GM04504 (cell line): ENCODE measurements around the gene PPAN.

Experiments
- DNase-seq: peaks from one replicate; pipeline ENCODE4 v3.0.0-alpha.2; 2012; ENCODE audit warnings: low read depth

PPAN gene

DNA sequence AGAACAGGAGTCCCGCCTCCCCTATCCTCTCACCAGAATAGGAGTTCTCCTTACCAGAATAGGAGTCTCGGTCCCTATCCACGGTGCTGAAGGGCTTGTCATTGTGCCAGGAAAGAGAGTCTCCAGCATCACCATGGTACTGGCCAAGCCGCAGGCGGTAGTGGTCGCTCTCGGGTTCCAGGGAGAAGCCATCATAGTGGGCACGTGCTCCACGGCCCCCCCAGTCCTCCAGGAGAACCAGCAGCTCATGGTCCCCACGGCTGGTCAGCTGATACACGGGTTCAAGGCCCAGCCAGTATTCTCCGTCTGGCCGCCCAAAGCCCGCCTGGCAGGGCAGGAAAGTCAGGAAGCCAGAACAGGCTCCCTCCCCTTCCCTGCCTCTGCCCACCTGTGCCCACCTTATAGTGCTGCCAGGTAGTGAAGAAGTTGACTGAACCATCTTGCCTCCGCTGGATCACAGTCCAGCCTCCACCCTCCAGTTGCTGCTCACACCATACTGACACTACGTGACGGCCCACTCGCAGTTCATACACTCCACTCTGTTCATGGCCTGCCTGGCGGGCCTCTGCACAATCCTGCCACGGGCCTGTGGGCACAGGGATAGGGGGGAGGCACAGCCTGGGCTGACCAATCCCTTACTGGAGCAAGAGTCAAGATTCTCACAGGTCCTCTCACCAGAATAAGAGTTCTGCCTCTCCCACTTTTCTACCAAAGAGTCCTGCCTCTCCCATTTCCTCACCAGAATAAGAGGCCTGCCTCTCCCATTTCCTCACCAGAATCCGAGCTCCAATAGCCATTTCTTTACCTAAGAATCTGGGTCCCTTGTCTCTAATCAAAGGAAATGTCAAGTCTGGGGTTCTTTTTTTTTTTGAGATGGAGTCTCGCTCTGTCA, 12.6 kb upstream of the PPAN start:
- DNase-seq = no peak

- no peak for DNase-seq
Observed at GRCh38 chr19:10095622-10095947, 10.6 kb upstream of the PPAN start.

GRCh38 chr19:10095948-10096614, 10.1 kb upstream of the PPAN start:
- DNase-seq = peak; percentile 82

GRCh38 chr19:10096615-10096963, 9.6 kb upstream of the PPAN start:
- DNase-seq = no peak

DNA sequence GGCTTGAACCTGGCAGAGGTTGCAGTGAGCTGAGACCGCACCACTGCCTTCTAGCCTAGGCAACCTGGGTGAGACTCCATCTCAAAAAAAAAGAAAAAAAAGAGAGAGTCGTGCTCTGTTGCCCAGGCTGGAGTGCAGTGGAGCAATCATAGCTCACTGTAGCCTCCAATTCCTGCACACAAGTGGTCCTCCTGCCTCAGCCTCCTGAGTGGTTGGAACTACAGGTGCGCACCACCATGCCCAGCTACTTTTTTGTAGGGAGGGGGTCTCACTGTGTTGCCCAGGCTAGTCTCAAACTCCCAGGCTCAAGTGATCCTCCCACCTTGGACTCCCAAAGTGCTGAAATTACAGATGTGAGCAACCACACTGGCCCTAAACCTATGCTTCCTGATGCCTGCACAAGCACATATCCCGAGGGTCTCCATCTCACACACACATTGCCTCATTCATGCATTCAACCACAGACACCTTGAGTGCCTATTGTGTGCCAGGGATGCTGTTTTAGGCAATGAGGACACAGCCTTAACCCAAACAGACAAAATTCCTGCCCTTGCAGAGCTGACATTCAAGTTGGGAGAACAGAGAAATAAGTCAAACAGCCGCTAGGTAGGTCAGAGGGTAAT, 5.9 kb upstream of the PPAN start:
- DNase-seq = no peak

GRCh38 chr19:10102787-10103236, 3.4 kb upstream of the PPAN start:
- DNase-seq = no peak

DNA sequence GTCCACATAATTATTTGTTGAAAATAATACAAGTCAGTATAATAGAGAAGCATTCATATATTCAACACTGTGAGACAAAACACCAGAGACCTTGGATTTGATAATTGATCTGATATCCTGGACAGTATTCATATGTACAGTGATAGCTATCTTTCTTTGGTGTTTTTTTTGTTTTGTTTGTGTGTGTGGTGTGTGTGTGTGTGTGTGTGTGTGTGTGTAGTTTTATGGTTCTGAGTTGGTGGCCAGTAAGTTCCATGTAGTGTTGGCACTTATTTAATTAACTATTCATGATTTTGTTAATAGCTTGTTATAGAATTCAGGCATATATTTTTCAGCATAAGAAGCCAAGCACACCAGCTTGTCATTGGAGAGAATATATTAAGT, 2.0 kb upstream of the PPAN start:
- DNase-seq = no peak

DNA sequence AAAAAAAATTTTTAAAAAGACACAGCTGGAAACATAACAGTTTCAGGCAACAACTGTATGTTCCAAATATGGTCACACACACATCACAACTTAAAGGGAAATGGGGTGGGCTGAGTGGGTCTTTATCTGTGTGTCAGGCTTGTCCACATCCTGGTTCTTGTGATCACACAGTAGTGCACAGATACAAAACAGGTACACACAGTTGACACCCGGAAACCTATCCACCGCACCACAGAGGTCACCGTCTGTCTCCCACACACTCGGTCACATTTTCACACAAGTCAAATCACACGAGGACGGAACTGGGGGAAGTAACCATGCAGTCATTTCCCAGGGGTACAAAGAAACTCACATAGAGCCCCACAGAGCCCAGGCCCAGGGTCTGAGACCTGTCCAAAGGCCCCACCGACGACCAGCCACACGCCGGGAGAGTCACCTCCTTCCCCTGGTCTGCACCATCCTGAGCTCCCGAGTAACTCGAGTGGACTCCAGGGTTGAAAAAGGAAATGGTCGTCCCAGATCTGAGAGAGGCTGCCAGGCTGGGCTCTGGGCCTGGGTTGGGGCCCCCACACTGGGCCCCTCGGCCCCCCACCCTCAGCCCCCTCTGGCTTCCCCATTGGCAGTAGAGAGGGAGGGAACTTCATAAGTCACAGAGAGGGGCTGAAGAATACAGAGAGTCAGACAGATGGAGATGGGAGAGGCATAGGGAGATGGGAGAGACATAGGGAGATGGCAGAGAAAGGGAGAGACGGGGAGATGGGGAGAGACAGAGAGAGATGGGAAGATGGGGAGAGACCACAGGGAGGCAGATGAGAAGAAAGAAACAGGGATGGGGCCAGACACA, 1.3 kb upstream of the PPAN start:
- DNase-seq = no peak

DNA sequence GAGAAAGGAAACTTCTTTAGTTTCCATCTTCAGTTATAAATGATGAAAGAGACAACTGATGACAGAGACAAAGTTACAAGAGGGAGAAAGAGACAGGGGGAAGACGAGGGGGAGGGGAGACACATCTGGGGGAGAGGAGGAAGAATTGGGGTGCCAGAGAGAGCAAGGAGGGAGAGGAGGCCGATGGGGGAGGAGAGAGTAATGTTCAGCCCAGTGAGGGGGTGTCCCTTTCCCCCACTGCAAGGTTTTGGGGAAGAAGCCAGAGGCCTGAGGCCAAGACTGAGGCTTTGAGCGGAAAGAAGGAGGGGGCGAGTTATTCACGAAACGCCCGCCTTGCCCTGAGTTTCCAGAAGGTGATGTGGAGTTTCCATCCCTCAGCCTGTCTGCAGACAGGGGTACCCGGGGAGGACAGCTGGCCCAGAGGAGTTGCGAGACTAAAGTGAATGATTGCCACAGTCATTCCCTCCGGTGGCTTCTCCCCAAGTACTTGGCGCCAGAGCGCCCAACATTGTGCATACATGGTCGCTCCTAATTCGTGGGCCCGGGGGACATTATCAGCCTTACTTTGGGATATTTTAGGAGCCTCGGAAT, 558 bp upstream of the PPAN start:
- DNase-seq = no peak

GRCh38 chr19:10107254-10107653, 1.1 kb downstream of the PPAN start:
- DNase-seq = no peak

DNA sequence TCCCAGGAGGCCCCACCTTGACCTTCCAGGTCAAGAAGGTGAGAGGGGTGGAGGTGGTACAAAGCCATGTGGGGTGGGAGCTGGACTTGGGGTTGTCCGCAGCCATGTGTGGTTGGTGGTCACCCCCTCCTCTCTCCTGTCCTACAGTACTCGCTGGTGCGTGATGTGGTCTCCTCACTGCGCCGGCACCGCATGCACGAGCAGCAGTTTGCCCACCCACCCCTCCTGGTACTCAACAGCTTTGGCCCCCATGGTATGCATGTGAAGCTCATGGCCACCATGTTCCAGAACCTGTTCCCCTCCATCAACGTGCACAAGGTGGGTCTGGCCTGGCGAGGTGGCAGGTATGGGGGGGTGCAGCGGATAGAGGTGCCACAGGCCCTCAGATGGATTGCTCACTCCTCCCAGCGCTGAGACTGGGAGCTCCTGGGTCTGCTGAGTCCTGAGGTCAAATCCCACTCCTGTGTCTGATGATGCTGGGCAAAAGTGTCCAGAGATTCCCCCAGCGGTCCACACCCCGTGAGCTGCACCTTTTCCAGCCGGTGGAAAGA, 1.7 kb downstream of the PPAN start:
- DNase-seq = no peak

GRCh38 chr19:10109528-10109927, 3.4 kb downstream of the PPAN start:
- DNase-seq = no peak

DNA sequence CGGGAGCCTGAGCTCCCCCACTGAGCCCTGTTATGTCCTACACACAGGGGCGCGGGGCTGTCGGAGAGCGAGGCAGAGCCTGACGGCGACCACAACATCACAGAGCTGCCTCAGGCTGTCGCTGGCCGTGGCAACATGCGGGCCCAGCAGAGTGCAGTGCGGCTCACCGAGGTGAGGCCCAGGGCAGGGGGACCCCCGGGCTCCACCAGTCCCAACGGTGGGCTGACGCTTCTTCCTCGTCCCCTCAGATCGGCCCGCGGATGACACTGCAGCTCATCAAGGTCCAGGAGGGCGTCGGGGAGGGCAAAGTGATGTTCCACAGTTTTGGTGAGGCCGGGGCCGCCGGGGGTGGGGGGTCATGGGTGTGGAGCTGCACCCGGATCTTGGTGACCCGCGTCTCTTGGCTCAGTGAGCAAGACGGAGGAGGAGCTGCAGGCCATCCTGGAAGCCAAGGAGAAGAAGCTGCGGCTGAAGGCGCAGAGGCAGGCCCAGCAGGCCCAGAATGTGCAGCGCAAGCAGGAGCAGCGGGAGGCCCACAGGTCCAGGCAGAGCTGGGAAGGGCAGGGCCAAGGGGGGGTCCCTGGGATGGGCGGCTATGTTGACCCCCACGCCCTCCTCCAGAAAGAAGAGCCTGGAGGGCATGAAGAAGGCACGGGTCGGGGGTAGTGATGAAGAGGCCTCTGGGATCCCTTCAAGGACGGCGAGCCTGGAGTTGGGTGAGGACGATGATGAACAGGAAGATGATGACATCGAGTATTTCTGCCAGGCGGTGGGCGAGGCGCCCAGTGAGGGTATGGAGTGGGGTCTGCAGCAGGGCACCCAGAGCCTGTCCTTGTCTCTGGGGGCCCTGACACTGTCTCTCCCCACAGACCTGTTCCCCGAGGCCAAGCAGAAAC, 4.2 kb downstream of the PPAN start:
- no peak for DNase-seq

GRCh38 chr19:10110972-10111317, 4.8 kb downstream of the PPAN start:
- DNase-seq = no peak

DNA sequence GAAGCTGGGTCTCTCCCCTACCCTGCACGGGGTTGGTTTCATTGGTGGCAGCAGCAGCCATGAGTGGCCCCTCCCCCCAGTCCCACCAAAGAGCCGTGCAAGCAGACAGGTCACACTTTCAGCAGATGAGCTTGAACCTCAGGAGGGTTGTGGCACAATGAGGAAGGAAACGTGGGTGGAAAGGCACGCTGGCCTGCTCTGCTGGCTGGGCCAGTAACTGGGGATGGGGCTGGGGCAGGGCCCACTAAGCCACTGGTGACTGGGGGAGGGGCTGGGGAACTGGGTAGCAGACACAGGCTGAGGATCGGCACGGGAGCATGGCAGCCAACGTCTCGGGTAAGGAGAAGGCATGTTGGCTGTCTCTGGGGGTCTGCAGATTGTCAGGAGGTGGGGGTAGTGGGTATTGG, 5.2 kb downstream of the PPAN start, which contains the start of gene P2RY11:
Gene P2RY11, plus strand, starts transcription at position 289 of the 407 bp plus-strand sequence. Its CDS starts 29 bp downstream, at position 318.
- DNase-seq = no peak

DNA sequence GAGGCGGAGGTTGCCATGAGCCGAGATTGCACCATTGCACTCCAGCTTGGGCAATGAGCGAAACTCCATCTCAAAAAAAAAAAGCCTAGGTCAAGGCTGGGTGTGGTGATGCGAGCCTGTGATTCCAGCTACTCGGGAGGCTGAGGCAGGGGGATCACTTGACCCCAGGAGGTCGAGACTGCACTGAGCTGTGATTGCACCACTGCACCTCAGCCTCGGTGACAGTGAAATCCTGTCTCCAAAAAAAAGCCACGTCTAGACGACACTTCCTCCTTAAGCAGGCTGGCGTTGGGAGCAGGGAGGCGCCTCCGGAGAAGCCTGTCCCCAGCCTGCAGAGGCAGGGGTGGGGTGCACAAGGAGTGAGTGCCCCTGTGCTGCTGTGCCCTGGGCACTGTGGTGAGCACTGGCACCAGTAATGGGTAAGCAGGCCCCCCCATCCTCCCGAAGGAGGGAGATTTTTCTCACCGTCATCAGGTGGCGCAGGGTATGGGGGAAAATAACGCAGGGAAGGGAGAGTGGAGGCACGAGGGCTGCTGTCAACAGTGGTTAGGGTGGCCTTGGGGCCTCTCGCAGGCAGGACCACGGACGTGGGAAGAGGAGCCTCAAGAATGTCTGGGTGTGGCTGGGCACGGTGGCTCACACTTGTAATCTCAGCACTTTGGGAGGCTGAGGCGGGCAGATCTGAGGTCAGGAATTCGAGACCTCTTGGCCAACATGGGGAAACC, 6.0 kb downstream of the PPAN start:
- DNase-seq = no peak

DNA sequence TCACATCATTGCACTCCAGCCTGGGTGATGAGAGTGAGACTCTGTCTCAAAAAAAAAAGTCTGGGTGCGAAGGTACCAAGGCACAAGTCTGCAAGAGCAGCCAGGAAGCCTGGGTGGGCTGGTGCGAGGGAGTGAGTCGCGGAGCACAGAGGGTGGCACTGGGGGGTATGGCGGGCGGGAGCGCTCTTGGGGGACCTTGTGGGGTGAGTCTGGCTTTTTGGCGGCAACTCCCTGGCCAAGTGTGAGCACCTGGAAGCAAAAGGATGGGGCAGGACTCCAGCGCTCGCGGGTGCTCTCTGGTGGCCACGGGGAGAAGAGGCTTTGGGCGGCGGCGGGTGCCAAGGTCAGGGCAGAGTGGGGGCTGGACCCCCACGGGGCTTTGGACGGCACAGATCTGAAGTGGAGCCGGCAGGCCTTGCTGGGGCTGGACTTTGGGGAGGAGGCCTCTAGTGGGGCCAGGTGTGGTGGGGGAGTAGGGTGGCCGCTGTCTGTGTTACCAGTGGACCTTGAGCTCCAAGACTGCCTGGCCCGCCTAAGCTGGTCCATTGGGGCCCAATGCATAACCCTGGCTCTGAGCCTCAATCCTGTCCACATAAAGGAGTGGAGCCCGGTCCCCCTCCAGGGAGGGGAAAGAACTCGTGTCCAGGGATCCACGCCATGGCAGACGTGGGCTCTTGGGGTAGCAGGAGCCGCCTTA, 6.9 kb downstream of the PPAN start:
- no peak for DNase-seq

GRCh38 chr19:10113592-10113963, 7.4 kb downstream of the PPAN start:
- DNase-seq = no peak

GRCh38 chr19:10113964-10114650, 7.9 kb downstream of the PPAN start:
- DNase-seq = no peak
